AML-193 (cell line): ENCODE results near the gene DNAJA2.
A peak's percentile ranks its signal among the peaks of the same experiment; 100 is the strongest.
"Not testable (repeated sequence)": the region's sequence is repeated elsewhere in the genome, so short reads cannot be mapped to it uniquely, and the experiment has no call there.

Experiments
- DNase-seq, 2 experiments: peaks; one replicate each; lab custom pipeline; 2025; lab: John Stamatoyannopoulos, UW

DNAJA2 gene

DNA sequence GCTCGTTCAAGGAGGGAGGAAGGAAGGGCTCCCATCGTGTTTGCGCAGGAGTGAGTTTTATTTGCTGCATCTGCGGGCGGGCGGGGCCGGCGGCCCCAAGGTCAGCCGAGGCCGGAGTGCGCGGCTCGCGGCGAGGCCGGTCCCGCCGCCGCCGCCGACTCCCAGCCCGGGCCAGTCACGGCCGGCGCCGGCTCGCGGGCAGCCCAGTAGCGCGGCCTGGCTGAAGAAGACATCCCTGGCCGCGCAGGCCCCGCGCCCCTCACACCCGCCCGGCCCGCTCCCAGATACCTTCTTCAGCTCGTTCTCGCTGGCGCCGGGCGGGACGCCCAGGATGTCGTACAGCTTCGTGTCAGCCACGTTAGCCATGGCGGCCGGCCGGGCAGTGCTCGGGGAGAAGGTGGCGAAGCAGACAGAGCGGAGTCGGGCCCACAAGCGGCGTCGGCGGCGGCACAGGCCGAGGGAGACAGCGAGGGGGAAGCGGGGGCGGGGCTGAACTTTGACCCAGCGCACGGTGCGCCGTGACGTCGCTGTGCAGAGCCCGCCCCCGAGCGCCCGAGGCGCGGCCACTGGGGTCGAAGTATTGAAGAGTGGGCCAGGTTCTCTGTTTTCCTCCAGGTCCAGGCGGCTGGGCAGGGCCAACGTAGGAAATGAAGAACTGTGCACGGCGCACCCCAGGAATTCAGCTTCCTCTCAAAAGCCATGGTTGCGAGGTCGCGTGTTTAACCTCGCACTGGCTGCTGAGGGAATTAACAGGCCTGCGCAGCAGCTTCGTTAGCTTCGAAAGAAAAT, at the start of gene DNAJA2:
Gene DNAJA2 (minus strand): TSS at position 468 of the 789 bp plus-strand sequence. CDS start 102 bp downstream, at position 366.
- DNase-seq: peak; percentile 79 to 82

DNA sequence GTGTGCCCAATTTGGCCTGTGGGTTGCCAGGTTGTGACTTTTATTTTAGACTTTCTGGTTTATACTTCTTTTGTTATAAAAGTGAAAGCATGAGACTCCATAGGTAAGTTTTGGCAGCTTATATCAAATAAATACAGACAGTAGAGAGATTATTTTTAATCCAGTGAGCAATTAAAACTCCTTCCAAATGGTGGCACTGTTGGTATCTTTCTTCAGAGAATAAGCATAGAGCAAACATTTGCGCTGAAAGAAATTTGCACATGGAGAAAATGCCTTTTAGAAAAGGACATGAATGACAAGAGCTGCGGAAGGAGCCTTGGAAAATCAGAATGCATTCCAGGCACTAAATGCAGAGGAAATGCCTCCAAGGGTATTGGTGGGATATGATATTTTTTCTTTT, 46.1 kb upstream of the DNAJA2 start:
- DNase-seq: peak in 1 of 2 experiments; percentile 7

DNA sequence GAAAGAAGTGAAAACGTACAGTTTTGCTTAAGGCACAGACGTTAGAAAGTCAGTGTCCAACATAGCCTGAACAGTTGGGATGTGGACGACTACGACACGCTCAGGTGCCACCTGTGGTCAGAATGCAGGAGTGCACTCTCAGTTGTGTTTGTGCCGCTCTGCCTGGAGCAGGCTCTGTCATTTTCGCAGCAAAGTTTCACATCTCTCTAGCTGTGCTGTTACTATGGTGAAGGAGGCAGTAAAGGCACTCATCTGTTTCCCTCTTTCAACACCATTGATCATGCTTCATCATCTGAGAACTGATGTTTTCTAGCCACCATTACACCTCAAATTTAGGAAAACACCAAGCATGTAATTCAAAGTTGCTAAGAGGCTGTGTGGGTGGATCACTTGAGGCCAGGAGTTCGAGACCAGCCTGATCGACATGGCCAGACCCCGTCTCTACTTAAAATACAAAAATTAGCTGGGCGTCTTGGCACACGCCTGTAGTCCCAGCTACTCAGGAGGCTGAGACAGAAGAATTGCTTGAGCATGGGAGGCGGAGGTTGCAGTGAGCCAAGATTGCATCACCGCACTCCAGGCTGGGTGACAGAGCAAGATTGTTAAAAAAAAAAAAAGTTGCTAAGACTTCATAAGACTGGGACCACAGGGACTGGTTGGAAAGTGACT, 44.9 kb upstream of the DNAJA2 start:
- DNase-seq: peak in 1 of 2 experiments; percentile 2

- no peak for DNase-seq
These were observed 44.2 kb upstream of the DNAJA2 start for GRCh38 chr16:47017636-47018035.

DNA sequence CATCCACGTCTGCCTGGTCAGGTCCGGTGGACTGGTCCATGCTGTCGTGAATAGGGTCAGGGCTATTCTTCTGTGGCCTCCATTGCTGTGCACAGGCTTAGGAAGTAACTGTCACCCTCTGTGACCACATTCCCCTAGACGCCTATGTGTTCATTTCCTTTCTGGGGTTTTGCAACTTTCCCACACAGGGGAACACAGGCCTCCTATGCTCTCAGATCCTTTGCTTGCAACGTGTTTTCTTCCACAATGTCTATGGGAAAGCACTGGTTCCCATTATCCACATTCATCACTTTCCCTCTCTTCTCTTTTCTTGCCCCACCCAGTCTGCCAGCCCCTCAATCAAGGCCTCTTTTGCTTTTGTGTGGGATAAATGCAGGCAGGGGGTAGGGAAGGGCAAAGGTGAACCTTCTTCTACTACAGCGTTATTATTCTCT, 43.2 kb upstream of the DNAJA2 start:
- DNase-seq: peak; percentile 86 to 92

DNA sequence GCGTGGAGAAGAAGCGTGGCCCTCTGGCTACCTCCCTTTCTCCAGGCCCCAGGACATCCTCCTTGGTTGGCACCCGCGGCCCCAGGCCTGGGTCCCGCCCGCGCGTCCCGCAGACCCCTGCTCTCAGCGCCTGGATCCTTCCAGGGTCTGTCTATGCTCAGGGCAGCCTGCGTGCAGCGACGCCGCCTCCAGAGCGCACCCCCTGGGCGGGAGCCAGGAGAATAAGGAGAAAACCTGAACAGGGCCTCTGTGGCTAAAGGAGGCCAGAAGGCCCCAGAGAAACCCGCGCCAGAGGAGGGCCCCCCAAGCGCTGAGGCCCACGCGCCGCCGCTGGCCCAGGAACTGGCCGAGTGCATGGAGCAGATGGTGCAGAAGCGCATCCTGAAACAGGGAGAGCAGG, 40.4 kb upstream of the DNAJA2 start:
- no peak for DNase-seq

DNA sequence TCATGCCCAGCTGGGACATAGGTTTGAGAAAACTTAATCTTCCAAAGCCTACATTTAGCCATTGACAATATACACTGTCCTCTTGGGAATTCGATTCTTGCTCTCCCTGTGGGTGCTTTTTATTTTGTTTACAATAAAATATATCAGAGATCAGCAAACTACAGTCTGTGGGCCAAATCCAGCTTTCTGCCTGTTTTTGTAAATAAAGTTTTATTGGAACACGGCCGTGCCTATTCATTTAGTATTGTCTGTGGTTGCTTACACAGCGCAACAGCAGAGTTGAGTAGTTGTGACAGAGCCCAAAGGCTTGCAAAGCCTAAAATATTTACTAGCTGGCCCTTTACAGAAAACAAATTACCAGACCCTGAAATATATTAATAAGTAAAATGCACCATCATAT, 39.7 kb upstream of the DNAJA2 start:
- no peak for DNase-seq

DNA sequence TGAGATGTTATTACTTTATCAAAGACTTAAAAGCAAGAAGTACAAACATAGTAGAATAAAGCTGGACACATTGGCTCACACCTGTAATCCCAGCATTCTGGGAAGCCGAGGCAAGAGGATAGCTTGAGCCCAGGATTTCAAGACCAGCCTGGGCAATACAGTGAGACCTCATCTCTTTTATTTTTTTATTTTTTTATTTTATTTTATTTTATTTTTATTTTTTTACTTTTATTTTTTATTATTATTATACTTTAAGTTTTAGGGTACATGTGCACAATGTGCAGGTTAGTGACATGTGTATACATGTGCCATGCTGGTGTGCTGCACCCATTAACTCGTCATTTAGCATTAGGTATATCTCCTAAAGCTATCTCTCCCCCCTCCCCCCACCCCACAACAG, 37.3 kb upstream of the DNAJA2 start:
- not testable (repeated sequence) for DNase-seq

DNA sequence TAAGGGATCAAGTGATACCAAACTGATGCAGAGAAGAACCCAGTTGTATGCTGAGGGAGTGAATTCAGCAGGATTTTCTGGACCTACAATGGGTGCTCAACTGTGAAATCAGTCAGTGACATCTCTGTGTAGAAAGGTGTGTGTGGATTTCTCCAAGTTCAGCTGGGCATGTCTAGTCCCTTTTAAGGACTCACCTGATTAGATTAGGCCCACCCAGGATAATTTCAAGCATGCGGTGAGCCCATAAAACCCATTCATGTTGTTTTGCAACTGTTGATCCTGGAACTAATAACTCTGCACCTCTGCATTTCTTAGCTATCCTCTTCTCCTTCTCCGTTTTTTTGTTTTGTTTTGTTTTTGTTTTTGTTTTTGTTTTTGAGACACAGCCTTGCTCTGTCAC, 35.1 kb upstream of the DNAJA2 start:
- DNase-seq: no peak

GRCh38 chr16:47008174-47008573, 34.7 kb upstream of the DNAJA2 start:
- DNase-seq: no peak

DNA sequence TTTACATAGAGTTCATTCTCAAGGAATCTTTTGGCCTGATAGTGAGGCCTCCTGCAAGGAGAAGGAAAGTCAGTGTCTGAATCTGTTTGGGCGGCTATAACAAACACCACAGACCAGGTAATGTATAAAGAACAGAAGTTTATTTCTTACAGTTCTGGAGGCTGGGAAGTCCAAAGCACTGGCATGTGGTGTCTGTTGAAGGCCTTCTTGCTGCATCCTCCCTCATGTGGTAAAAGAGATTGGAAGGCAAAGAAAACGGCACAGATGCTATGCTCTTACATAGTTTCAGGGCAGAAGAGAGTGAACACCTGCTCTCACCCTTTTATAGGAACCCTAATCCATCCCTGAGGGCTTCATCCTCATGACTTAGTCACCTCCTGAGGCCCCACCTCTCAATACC, 31.2 kb upstream of the DNAJA2 start:
- DNase-seq: no peak

GRCh38 chr16:47000066-47000465, 26.6 kb upstream of the DNAJA2 start:
- not testable (repeated sequence) for DNase-seq

- DNase-seq: no peak
These were observed 24.4 kb upstream of the DNAJA2 start for GRCh38 chr16:46997844-46998243.

DNA sequence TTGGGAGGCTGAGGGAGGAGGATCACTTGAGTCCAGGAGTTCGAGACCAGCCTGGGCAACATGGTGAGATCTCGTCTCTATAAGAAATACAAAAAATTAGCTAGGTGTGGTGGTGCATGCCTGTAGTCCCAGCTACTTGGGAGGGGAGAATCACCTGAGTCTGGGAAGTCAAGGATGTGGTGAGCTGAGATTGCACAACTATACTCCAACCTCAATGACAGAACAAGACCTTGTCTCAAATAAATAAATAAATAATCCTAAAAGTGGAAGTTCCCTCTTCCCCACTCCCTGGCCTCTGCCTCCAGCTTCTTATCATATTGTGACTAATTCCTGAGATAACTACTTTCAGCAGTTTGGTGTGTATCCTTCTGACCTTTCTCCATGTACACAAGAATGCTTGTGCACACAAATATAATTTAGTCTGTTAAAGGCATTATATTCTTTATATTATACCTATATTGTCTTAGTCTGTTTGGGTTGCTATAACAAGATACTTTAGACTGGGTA, 23.5 kb upstream of the DNAJA2 start:
- no peak for DNase-seq

- no peak for DNase-seq
These were observed 22.9 kb upstream of the DNAJA2 start for GRCh38 chr16:46996391-46996790.

DNA sequence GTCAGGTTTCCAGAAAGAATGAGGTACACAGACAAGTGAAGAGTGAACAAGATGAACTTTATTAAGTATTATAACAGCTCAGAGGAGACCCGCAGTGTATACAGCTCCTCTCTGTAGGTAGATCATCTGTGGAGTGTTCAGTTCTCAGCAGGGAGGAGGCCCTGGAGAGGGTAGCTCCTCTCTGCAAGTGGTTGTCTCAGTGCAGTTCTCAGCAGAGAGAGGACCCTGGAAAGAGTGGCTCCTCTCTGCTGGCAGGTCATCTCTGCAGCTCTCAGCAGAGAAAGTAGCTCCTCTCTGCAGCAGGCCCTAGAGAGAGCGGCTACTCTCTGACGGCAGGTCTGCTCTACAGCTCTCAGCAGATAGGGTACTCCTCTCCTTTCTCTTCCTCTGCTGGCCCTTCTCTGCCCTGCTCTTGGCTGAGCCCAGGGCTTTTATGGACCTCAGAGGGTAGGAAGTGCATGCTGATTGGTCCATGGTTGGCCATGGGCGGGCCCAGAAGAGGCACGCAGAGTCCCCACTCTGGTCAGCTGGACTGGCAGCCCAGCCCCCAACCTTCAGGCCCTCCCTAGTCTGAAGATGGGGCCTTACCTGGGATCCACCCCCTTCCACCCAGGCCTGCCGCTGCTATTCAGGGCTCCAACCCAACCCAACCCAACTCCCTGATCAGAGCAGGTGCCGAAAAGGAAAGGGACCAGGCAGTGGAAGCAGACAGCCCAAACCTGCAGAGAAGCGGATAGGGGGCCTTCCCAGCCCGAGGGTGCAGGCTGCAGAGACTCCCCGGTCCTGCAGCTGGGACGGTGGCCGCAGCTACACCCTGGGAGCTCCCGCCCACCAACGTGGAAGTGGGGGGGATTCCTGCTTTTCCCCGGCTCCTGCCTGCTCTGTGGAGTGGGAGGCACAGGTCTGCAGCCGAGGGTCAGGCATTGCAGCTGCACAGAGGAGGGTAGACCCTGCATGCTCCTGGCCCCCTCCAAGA, 18.5 kb upstream of the DNAJA2 start:
- DNase-seq: no peak

DNA sequence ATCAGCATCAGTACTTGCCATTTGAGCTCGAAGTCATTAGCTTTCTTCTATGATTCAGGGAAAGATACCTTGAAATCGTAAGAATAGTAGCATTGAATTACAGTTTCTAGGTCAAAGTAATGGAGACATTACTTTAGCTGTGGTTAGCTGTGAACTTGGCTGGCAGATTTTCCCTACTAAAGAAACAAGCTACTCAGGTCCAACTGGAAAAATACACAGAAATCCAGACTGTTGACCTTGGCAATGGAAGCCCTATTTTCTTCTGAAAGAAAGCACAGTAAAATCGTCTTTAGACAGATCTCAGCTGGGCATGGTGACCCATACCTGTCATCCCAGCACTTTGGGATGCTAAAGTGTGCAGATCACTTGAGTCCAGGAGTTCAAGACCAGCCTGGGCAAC, 13.4 kb upstream of the DNAJA2 start:
- DNase-seq: no peak

DNA sequence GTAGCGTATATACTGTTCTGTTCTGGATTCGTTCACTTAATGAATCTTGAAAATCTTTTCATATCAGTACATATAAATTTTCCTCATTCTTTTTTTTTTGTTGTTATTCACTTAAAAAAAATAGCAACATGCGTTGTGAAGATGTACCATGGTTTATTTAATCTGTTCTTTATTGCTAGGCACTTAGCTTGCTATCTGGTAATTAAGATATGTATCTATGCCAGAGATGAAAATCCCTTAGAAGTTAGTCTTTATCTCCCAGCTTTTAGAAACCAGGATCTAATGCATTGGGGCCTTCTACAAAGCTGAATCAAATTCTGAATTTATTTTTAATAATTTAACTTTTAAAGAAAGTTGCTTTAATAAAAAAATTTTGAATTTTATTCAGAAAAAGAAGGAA, 13.0 kb upstream of the DNAJA2 start:
- no peak for DNase-seq

GRCh38 chr16:46982335-46982734, 8.9 kb upstream of the DNAJA2 start:
- DNase-seq: no peak

DNA sequence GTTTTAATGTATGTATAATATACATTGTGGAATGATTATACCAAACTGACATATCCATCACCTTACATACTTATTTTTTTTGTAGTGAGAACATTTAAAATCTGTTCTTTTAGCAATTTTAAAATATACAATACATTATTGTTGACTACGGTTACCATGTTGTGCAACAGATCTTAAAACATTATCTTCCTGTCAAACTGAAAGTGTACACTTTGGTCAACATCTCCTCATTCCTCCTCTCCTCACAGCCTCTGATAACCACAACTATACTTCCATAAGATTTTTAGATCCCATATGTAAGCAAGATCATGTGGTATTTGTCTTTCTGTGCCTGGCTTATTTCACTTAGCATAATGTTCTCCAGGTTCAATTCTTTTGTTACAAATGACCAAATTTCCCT, 7.5 kb upstream of the DNAJA2 start:
- DNase-seq: no peak

GRCh38 chr16:46976550-46976949, 3.1 kb upstream of the DNAJA2 start:
- DNase-seq: no peak

DNA sequence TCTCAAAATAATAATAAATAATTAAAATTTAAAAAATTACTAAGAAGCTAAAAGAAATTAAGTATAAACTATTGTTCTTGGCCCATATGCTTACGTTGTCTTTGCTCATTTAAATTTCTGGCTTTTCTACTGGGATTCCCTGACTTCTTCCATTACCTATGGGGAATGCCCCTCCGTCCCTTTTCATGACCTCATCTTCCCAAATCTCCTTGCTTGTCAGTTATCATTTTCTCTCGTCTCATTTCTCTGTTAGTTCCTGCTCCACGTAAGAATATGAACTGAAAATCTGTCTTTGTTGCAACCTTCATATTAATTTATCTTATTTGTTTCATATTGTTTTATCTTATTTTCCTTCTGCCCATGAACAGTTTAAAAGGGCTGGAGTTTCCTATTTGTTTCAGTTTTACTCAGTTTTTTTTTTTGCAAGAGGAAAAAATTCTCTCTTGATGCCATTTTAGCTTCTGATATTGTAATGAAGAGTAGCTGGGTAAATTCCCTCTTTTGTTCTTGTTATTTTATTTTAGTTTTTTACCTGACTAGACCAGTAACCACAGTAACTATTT, 2.5 kb upstream of the DNAJA2 start:
- DNase-seq: no peak
